Activated gamma-delta T cell treated with Interleukin-2 at 50 U/mL for 16 hours (primary cell): ENCODE data around the gene SPATS1.

Experiments used
- DNase-seq: peaks from one replicate; pipeline ENCODE4 v3.0.0-alpha.2; 2020

Gene SPATS1, protein sequence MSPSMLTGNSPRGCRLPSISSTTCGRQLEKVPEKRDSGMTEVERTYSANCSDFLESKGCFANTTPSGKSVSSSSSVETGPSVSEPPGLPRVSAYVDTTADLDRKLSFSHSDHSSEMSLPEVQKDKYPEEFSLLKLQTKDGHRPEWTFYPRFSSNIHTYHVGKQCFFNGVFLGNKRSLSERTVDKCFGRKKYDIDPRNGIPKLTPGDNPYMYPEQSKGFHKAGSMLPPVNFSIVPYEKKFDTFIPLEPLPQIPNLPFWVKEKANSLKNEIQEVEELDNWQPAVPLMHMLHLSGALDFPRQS

GRCh38 chr6:44342489-44342888 lies at the start of gene SPATS1:
Gene SPATS1, plus strand, starts transcription at chr6:44342650. Its CDS starts 446 bp downstream, at chr6:44343096.
- no peak for DNase-seq

- no peak for DNase-seq
These were observed 49.6 kb upstream of the SPATS1 start for GRCh38 chr6:44292661-44293365.

DNA sequence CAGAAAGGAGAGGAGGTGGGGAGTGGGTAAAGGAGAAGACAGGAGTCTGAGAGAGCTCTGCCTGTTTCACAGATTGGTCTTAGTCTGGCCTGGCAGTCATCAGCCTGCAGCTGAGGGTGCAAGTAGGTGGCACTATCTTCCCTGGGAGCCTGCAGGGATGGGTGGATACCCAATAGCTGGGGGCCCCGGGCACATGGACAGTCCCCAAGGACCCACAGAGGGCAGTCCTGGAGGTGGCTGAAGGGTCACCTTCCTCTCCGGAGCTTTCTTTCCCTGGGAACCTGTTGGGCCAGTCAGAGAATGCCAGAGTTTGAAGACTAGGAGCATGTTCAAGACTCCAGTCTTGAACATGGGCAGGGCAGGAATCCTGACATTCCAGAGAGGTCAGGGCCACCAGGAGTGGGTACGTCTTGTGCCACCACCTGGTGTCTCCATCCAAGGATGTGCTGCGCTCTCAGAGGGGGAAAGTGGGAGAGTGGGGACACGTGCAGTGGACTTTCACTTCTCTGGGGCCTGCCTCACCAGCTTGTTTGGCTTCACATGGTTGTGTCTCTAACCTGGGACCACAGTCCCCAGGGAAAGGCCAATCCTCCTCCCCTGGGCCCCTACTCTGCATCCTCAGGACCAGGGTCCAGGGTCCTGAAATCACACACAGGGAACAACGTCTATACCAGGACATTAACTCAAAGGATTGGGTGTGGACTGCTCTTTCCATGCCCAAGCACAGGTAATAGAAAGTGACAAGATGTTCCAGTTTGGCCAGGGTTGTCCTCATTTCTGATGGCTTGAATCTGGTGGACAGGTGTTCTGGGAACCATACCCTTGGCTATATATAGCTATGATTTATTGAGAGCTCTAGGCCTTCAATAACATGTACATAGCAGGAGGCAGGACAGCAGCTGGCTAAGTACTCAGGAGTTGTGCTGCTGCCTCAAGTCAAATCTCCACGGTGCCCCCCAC lies 47.3 kb upstream of the SPATS1 start:
- DNase-seq: no peak

DNA sequence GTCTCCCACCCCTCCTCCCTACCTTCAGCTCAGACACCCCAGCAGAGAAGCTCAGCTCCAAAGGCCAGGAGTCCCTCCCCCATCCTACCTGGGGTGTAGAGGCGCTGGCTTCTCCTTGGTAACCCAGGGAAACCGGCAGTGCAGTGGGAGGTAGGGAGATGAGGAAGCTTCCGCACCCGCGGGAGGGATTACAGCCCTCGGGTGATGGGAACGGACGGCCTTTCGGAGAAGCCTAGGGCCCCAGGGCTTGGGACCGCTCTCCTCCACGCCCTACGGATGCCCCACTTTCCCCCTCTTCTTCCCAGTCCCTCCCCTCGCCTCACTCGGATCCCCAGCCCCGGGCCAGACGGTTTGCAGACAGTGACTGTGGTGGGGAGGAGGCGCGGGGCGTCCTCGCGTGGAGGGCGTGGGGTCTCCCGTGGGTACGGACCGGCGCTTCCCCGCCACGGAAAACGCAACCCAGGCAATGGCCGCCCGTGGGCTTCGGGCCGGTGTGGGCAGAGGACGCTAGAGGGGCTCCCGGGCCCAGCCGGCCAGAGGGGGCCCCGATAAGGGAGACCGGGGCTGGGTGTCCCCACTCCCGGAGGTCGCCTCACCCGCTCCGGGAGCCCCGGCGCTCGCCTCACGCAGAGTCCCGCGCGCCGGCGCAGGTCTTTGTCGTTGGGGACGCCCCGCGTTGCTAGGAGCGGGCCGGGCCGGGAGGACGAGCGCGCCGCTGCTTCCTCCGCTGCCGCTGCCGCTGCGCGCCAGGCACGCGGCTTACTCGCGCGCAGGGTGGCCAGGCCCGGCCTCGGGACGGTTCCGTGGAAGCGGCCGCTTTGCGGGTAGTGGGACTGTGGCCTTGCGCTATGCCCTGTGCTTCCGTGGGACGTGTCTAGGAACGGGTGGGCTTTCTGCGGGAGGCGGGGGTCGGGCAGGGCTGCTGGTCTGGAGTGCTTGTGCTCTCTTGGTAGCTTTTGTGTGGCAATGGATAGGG lies 45.1 kb upstream of the SPATS1 start:
- DNase-seq: peak; percentile 17

GRCh38 chr6:44298055-44298803 lies 44.2 kb upstream of the SPATS1 start:
- no peak for DNase-seq

DNA sequence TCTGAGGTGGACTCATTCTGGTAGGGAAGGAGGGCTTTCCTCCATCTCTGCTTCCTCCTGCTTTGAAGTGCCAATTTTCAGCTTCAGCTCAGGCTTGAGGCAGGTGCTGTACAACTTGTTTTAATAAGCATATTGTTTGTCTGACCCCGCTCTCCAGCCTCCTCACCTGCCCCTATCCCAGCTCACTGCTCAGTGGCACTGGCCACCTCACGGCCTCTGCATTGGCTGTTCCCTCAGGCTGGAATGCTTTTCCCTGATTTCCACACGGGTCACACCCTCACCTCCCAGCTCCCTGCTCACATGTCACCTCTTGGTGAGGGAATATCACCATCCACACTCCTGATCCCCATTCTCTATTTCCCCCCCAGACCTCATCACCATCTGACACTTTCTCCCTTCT lies 43.6 kb upstream of the SPATS1 start:
- no peak for DNase-seq

DNA sequence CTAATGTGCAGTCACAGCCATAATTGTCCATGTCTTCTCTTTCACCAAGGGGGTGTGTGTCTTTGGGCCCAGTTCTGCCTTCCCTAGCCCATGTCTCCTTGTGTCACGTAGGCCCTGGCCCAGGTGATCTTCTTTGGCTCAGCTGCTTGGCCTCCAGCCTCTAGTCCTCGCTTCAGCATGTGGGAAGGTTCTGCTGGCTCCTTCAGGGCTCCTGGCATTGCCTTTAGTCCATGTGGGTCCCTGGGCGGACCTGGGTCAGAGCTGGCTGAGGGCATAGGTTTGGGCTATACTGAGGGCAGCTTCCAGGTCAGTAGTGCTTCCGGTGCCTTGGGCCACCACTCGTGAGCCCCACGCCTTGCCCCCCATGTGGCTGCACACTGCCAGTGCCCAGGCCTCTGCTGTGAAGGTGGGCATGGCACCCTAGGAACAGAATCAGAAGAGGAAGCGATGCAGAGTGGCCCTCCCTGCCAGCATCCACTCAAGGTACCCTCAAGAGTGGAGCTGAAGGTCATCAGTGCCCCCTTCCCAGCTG lies 42.1 kb upstream of the SPATS1 start:
- DNase-seq: no peak

- no peak for DNase-seq
These were observed 41.3 kb upstream of the SPATS1 start for GRCh38 chr6:44301106-44301505.

DNA sequence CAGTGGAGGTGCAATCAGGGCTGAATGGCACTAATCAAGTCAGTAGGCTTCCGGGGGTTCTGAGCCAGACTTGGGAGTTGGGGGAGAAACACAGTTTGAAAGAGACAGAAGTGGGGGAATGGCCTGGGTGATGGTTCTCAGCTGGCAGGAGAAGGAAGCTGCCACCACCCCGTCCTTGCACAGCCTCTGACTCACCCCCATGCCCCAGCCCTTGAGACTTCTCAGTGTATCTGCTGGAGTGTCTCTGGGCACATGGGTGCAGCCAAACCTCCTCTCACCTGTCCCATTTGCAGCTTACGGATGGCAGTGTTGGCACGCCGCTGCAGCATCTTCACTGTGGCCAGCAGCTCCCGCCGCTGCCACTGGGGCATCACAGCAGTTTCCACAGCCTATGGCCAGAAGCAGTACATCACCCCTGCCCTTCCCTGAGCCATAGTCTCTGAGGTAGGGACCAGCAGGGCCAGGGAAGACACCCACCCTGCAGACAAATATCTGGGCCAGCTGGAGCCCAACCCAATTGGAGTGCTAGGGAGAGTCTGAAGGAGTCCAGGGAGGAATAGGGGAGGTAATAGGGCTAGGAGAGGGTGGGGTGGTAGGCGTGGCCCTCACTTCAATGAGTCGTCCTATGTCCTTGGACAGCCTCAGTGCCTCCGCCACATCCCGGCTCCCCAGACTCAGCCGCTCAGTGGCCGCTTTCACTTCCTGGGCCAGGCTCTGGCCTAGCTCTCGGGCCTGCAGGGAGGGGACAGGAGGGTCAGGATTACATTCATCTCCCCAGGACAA lies 40.5 kb upstream of the SPATS1 start:
- DNase-seq: no peak

- DNase-seq: no peak
These were observed 39.6 kb upstream of the SPATS1 start for GRCh38 chr6:44302856-44303255.

GRCh38 chr6:44303842-44304241 lies 38.6 kb upstream of the SPATS1 start:
- DNase-seq: no peak

DNA sequence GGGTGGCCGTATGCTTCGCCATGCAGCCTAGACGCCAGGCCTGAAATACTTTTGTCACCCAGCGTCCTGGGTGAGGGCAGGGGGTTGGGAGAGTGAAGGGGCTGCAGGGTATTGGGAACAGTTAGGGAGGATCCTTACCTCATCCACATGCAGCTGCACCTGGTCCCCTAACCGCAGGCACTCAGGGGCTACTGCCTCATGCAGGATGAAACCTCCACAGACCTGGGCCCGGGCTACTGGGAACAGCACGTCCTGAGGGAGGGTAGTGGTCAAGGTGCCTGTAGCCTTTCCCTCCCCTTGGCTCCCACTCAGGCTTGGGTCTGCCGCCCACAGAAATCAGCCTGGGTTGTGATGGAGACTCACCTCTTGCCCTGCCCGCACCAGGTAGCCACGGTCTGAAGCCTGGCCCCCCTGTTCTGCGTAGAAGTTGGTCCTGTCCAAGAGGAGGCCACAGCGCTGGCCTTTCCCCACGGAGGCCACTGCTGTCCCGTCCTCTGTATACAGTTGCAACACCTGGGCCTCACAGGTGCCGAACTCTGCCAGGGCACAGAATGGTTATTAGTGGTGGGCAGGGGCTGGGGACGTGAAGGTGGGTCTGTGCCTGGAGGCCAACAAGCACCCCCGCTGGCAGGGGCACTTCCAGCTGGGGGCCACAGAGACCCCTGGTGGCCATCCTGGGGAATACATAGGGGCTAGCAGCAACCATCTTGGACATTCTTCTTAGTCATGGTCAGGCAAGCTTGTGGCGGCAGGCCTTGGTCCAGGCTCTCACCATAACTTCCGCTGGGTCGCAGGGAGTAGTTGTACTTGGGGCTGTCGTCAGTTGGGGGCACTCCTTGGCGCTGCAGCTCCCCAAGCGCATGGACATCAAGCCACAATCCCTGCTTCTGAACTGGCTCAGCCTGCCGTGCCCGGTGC lies 37.9 kb upstream of the SPATS1 start:
- DNase-seq: peak; percentile 46

DNA sequence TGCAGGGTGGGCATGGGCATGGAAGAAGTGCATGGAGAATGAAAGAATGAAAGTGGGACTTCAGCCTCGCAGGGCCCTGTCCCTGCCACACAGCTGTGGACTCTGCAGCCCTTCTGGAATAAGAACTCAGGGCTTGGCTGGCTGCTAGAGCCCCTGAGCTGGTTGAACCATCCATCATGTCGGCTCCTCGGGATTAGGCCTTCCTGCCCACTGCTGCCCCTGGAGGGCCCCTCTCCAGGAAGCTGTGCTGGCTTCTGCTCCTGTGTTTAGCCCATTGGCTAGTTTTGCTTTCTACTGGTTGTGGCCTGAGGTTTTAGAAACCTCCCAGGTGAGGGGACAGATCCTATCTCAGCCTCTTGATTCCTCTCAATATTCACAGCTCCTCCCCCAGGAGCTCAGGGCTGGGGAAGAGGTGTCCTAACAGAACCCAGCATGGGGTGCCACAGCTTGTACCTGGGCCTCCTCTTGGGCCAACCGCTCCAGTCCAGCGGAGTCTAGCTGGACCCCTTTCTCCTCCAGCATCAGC lies 37.2 kb upstream of the SPATS1 start:
- no peak for DNase-seq

DNA sequence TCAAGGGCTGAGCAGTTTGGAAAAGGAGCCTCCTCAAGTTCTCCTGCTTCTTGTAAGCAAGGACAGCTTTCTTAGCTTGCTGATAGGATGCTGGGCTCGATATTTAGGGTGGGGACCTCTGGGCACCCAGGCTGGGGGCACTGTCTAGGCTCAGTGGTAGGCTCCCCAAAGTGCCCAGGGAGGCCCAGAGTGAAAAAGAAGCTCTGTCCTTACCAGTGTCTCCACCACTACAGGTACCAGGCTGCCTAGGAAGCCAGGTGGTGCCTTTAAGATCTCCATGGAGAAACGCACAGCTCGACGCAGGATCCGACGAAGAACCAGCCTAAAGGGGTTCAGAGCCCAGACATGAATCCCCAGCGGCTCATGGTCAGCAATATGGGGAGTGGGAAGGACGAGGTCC lies 35.7 kb upstream of the SPATS1 start:
- DNase-seq: no peak

DNA sequence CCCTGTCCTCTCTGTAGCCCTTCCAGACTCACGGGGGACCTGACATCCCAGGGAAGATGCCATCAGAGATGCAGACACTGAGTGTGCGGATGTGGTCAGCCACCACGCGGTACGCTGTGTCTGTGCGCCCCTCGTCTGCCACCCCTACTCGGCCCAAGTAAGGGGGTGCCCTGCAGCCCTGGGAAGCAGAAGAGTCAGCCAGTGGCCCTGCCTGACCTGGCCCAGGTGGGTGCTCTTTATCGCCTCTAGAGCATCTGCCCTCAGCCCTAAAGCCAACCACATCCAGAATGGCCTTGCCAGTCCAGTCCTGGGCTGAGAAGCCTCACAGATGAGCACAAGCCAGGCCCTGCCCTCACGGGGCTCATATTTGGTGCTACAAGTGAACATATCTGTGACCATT lies 35.2 kb upstream of the SPATS1 start:
- DNase-seq: no peak

- DNase-seq: no peak
These were observed 33.4 kb upstream of the SPATS1 start for GRCh38 chr6:44309092-44309491.

DNA sequence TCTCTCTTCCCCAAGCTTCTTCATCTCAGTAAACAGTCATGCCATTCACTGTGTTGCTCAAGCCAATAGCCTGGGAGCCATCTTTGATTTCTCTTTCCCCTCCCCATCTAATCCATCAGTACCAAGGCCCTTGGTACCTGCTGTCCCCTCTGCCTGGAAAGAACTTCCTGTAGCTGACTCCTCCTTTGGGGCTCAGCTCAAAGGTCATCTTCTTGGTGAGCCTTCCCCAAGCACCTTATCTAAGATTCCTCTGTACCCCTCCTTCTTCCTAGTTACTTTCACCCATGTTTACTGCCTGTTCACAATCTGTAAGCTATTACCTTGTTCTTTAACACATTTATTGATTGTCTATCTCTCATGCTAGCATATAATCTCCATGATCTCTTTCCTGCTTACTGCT lies 32.8 kb upstream of the SPATS1 start:
- DNase-seq: no peak

- DNase-seq: no peak
These were observed 32.2 kb upstream of the SPATS1 start for GRCh38 chr6:44310241-44310640.

GRCh38 chr6:44311304-44311703 lies 31.1 kb upstream of the SPATS1 start:
- DNase-seq: no peak
